ENCODE results near the gene LASP1.
"Not testable (repeated sequence)": the region's sequence is repeated elsewhere in the genome, so short reads cannot be mapped to it uniquely, and the experiment has no call there.

The LASP1 gene

DNA sequence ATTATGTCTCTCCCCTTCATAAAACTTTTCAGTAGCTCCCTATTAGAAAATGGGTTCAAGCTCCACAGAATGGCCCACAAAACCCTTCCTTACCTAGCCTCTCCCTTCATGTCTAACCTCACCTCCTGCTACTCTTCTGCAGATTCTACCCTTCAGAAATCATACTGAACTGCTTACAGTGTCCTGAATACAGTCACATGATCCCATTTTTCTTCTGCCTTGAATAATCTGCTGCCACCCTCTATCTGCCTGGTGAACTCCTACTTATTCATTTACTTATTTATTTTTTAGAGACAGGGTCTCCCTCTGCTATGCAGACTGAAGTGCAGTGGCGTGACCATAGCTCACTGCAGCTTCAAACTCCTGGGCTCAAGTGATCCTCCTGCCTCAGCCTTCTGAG lies 70.5 kb downstream of the LASP1 start:
- no peak for DNase-seq

DNA sequence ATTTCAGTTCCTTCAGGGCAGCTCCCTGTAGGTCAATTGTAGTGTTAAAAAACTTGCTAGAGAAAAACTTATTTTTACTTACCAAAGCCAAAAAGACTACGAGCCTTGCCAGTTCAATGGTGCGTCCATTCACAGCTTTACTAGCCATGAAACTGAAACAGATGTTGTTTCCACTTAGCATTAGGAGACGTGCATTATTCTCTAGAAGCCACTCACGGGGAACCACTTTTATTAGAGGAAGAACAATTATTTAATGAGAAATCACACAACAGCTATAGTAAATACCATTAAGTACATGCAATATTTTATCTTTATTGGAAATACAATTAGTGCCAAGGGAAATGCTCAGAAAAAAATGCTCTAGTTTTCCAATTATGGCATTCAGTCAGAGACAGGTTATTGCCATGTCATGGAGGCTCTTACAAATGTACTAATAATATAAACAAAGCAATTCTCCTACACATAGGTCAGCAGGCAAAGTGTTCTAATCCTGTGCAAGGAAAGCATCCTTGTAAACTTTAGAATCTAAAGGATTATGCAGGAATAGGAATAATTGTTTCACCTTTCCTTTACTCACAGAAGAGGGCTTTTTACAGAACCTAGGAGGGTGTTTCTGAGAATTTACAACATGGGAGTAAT lies 73.0 kb downstream of the LASP1 start:
- no peak for DNase-seq

DNA sequence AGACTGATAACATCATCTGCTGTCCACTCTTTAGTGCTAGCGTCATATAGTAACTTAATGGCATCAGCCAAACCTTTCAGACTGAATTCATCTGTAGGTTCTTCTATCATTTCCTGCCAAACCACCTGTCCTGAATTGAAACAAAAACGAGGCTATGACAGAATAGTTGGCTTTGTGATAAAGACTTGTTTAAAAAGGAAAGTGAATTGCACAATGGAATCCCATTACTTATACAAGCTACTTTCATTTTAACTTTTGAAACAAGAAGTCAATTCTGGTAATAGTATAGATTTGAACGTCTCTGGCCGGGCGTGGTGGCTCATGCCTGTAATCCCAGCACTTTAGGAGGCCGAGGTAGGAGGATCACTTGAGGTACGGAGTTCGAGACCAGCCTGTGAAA lies 73.7 kb downstream of the LASP1 start:
- no peak for DNase-seq

DNA sequence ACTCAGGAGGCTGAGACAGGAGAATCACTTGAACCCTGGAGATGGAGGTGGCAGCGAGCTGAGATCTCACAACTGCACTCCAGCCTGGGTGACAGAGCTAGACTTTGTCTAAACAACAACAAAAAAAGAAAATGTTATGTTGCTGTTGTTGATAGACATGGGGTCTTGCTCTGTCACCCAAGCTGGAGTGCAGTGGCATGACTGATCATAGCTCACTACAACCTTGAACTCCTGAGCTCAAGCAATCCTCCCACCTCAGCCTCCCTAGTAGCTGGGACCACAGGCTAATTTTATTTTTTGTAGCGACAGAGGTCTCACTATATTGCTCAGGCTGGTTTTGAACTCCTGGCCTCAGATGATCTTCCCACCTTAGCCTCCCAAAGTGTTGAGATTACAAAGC lies 77.3 kb downstream of the LASP1 start:
- DNase-seq: no peak

DNA sequence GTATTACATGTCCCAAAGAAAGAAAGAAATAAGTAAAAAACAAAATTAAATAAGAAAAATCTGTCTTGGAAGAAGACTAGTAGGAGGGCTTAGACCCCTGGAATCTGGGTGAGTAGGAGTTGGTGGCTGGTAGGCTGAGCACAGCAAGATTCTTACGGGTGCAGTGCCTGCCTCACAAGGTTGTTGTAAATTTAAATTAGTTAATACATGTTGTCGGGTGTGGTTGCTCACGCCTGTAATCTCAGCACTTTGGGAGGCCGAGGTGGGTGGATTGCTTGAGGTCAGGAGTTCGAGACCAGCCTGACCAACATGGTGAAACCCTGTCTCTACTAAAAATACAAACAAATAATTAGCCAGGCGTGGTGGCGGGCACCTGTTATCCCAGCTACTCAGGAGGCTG lies 83.9 kb downstream of the LASP1 start:
- not testable (repeated sequence) for DNase-seq

DNA sequence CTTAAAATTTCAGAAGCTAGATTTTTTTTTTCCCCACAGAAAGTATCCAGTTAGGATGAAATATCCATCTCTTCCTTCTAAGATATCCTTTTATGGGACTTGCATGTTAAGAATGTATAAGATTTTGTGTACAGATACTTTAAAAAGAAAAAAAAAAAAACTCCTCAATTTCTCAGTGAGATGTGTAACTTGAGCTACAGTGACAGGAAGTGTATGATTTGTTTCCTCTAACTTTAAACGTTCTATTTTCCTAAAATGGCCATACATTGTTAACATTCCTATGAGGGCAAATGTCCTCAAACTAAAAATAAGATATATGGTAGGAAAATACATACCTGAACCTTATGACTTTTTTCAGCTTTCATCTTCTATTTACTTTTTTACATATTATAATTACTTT lies 88.5 kb downstream of the LASP1 start:
- no peak for DNase-seq

DNA sequence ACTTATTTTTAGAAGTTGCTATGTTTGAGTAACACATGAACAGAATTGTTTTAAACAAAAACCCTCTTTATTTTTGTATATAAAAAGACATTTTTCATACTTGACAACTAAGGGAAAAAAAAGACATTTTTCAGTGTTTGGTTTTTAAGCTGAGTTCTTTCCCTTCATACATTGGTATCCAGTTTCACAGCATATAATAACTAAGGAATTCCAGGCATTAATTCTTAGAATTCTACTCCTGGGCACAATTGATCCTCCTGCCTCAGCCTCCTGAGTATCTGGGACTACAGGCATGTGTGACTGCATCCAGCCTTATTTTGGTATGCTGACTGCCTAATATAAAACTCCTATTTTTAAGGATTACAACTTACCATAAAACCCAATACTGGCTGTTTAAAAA lies 88.9 kb downstream of the LASP1 start:
- DNase-seq: no peak

DNA sequence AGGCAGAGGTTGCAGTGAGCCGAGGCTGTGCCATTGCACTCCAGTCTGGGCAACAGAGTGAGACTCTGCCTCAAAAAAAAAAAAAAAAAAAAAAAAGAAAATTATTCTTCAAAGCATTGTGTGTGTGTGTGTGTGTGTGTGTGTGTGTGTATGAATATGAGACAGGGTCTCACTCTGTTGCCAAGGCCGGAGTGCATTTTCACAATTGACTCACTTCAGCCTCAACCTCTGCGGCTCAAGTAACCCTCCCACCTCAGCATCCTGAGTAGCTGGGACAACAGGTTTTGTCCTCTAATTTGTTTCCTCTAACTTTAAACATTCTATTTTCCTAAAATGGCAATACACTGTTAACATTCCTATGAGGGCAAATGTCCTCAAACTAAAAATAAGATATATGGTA lies 89.7 kb downstream of the LASP1 start:
- no peak for DNase-seq

DNA sequence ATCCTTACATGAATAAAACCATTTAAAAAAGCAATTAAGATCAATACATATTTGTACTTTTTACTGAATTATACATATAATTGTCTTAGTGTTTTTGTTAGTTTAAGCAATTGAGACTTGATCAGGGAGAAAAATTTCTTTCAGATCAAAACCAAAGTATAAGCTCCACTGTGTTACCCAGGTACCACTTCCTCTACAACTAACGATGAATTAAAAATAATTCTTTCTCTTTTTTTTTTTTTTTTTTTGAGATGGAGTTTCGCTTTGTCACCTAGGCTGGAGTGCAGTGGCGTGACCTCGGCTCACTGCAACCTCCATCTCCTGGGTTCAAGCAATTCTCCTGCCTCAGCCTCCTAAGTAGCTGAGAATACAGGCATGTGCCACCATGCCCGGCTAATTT lies 90.5 kb downstream of the LASP1 start:
- DNase-seq: peak in 1 of 2 donors; percentile 36

DNA sequence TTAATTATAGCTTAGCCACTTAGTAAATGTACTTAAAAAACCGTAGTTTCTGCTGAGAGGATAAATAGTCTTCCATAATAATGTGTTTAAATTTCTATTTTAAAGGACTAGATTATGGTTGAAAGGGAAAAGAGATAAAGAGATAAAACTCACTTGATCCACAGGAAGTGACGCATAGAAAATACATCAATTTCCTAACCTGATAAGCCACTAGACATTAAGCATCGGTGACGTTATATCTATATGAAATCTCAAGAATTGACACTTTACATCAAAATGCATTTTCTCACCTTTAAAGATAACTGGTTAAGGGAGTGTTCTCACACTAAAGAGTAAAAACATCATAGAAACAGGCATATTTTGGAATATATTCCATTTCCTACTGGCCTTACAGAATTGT lies 91.6 kb downstream of the LASP1 start:
- DNase-seq: peak in 1 of 2 donors; percentile 33

DNA sequence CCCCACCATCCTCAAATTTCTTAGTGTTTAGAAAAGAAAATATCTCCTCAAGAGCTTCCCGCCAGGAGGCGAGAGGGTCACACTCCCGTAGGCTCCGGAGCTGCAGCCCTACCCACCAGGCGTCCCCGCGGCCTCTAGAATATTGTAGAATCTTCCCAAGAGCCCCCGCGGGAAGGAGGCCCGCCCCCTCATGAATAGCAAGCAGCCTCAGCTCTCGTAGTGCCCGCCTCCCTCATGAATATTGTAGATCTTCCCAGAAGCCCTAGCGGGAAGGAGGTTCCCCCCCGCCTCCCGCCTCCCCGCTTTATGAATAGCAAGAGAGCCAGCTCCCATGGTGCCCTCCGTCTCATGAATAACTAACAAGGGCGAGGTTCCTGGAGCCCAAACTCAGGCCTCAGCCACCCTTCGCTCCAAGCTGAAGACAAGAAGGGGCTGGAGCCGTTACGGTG lies 97.5 kb downstream of the LASP1 start, which contains the start of gene FBXO47:
TSS of gene FBXO47 (minus strand) at position 114 of the 449 bp plus-strand sequence. CDS start 4,378 bp downstream, outside the sequence.
- peak; percentile 86 to 92 for DNase-seq

DNA sequence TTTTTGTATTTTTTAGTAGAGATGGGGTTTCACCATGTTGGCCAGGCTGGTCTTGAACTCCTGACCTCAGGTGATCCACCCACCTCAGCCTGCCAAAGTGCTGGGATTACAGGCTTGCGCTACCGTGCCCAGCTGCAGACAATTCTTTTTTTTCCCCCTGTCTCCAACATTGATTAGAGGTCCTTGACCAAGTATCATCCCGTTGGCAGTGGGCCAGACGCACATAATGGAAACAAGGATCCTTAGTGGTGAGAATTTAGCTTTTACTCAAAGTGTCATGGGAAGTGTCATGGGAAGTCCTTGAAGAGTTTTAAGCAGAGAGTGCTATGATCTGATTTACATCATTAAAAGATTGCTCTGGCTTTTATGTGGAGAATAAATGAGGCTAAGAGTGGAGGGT lies 99.4 kb downstream of the LASP1 start:
- DNase-seq: no peak

DNA sequence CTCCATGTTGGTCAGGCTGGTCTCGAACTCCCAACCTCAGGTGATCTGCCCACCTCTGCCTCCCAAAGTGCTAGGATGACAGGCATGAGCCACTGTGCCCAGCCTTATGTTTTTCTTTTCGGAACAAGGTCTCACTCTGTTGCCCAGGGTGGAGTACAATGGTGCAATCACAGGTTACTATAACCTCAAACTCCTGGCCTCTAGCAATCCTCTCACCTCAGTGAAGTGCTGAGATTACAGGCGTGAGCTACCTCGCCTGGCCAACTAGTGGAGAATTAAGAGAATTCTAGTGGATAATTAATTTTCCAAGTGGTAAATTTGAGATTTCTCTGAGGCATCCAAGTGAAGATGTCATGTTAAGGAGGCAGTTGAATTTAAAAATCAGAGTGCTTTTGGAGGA lies 100.3 kb downstream of the LASP1 start:
- DNase-seq: no peak

DNA sequence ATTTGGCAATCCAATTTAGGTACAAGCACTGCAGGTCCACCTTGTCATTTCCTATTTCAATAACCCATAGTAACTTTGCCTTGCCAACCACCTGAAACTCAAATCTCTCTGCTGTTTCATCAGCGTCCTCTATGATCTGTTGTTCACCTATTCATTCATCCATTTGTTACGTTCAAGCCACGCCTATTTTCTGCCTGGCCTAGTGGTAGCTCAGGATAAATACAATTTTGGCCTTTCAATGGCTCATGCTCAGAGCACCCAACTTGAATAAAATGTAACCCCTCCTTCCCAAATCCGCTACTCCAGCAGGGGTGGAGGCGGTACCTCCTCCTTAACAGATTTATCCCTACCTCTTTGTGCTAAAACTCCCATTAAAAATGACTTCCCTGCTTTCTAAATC lies 100.9 kb downstream of the LASP1 start:
- DNase-seq: no peak

All from CD4-positive, alpha-beta T cell treated with Interleukin-4 for 1 hour (primary cell).